ENCODE results near the gene MFN1. TPM values are rescaled to one million over a fixed set of nuclear protein-coding genes. Genes with fewer than 3 reads are reported as not detected.

The MFN1 gene
- total and polyA plus RNA-seq, 2 of the 13 experiments (the other 11 are each of a cell fraction or from before 2014, with no cell fraction given) = 25.2 to 37.5 TPM

DNA sequence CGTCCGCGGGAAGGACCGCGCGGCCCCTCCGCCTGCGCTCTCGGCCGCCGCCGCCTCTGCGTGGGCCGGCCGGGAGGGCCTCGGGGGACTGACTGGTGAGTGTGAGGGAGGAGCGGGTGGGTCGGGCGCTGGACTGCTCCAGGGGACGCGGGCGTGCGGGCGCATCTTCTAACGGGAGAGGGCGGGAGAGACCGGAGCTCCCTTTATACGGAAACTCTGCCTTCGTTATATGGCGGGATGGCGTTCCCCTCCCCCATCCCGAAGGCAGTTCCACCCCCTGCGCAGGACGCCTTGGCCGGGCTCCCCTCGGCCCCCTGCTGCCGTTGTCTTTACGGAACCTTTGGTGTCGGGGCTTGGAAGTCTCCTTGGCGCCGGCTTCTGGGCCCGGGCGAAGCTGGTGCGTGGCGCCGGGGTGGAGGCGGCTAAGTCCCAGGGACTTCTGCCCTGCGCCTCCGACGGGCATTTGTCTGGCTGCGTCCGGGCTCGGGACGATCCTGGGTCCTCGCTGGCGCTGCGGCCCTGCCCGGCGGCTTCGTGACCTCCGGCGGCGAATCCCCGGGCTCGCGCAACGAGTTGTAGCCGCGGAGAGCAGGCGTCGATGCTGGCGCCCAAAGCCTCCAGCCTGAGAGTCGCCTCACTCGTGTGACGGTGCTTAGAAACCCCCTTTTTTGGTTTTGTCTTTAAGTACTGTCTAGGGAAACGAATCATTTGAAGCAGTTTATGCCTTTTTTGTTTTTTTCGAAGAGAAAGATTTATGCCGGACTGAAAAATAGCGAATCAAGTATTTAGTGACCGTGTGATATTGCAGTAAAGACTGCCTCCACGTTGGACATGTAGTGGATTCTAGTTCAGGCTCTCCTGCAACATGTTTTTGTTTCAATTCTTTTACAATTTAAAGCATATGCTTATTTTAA, 24.1 kb upstream of the MFN1 start (continued):
- TF ChIP-seq, protein P1, sequence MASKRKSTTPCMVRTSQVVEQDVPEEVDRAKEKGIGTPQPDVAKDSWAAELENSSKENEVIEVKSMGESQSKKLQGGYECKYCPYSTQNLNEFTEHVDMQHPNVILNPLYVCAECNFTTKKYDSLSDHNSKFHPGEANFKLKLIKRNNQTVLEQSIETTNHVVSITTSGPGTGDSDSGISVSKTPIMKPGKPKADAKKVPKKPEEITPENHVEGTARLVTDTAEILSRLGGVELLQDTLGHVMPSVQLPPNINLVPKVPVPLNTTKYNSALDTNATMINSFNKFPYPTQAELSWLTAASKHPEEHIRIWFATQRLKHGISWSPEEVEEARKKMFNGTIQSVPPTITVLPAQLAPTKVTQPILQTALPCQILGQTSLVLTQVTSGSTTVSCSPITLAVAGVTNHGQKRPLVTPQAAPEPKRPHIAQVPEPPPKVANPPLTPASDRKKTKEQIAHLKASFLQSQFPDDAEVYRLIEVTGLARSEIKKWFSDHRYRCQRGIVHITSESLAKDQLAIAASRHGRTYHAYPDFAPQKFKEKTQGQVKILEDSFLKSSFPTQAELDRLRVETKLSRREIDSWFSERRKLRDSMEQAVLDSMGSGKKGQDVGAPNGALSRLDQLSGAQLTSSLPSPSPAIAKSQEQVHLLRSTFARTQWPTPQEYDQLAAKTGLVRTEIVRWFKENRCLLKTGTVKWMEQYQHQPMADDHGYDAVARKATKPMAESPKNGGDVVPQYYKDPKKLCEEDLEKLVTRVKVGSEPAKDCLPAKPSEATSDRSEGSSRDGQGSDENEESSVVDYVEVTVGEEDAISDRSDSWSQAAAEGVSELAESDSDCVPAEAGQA (IDR thresholded peaks at IDR 0.05; ENCODE audit: low read depth) = no peak
- TF ChIP-seq, protein P1 (CRISPR knock-in tag; IDR thresholded peaks at IDR 0.05; ENCODE audit: borderline replicate concordance) = no peak
- no peak for TF ChIP-seq ZFP62 (CRISPR knock-in tag; IDR thresholded peaks at IDR 0.05)
- peak; percentile 41 for TF ChIP-seq SALL1 (CRISPR knock-in tag; IDR thresholded peaks at IDR 0.05)
- no peak for TF ChIP-seq POLR2AphosphoS2 (IDR thresholded peaks at IDR 0.05; ENCODE audit: low read depth, low read length)
- TF ChIP-seq ASH2L (IDR thresholded peaks at IDR 0.05; ENCODE audit: insufficient read length, low read depth, low read length) = peak; percentile 51
- TF ChIP-seq, protein P2, sequence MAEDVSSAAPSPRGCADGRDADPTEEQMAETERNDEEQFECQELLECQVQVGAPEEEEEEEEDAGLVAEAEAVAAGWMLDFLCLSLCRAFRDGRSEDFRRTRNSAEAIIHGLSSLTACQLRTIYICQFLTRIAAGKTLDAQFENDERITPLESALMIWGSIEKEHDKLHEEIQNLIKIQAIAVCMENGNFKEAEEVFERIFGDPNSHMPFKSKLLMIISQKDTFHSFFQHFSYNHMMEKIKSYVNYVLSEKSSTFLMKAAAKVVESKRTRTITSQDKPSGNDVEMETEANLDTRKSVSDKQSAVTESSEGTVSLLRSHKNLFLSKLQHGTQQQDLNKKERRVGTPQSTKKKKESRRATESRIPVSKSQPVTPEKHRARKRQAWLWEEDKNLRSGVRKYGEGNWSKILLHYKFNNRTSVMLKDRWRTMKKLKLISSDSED (CRISPR knock-in tag; IDR thresholded peaks at IDR 0.05) = no peak
- TF ChIP-seq ARNT (IDR thresholded peaks at IDR 0.05) = no peak
- TF ChIP-seq, protein P3, sequence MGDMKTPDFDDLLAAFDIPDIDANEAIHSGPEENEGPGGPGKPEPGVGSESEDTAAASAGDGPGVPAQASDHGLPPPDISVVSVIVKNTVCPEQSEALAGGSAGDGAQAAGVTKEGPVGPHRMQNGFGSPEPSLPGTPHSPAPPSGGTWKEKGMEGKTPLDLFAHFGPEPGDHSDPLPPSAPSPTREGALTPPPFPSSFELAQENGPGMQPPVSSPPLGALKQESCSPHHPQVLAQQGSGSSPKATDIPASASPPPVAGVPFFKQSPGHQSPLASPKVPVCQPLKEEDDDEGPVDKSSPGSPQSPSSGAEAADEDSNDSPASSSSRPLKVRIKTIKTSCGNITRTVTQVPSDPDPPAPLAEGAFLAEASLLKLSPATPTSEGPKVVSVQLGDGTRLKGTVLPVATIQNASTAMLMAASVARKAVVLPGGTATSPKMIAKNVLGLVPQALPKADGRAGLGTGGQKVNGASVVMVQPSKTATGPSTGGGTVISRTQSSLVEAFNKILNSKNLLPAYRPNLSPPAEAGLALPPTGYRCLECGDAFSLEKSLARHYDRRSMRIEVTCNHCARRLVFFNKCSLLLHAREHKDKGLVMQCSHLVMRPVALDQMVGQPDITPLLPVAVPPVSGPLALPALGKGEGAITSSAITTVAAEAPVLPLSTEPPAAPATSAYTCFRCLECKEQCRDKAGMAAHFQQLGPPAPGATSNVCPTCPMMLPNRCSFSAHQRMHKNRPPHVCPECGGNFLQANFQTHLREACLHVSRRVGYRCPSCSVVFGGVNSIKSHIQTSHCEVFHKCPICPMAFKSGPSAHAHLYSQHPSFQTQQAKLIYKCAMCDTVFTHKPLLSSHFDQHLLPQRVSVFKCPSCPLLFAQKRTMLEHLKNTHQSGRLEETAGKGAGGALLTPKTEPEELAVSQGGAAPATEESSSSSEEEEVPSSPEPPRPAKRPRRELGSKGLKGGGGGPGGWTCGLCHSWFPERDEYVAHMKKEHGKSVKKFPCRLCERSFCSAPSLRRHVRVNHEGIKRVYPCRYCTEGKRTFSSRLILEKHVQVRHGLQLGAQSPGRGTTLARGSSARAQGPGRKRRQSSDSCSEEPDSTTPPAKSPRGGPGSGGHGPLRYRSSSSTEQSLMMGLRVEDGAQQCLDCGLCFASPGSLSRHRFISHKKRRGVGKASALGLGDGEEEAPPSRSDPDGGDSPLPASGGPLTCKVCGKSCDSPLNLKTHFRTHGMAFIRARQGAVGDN (CRISPR knock-in tag; IDR thresholded peaks at IDR 0.05) = peak; percentile 31; the same call in 1 of the 2 replicates
- peak; percentile 26; the same call in 1 of the 2 replicates for TF ChIP-seq ZNF841 (CRISPR knock-in tag; IDR thresholded peaks at IDR 0.05; ENCODE audit: borderline replicate concordance)
- TF ChIP-seq ZNF781 (CRISPR knock-in tag; IDR thresholded peaks at IDR 0.05; ENCODE audit: borderline replicate concordance, not compliant biosample characterization) = no peak
- no peak for TF ChIP-seq ZNF230 (CRISPR knock-in tag; IDR thresholded peaks at IDR 0.05)
- TF ChIP-seq ZNF773 (CRISPR knock-in tag; IDR thresholded peaks at IDR 0.05; ENCODE audit: borderline replicate concordance) = no peak
- no peak for TF ChIP-seq SALL2 (CRISPR knock-in tag; IDR thresholded peaks at IDR 0.05)
- TF ChIP-seq ZNF652 (CRISPR knock-in tag; IDR thresholded peaks at IDR 0.05; ENCODE audit: borderline replicate concordance, low read depth) = no peak
- TF ChIP-seq ZNF530 (CRISPR knock-in tag; IDR thresholded peaks at IDR 0.05; ENCODE audit: low read depth) = no peak
- TF ChIP-seq ZNF891 (CRISPR knock-in tag; IDR thresholded peaks at IDR 0.05) = peak; percentile 60; the same call in 1 of the 2 replicates
- TF ChIP-seq ESRRA (CRISPR knock-in tag; IDR thresholded peaks at IDR 0.05; ENCODE audit: low read depth) = no peak
